ENCODE measurements around the gene DYRK1A.
"Not testable (repeated sequence)": the region's sequence is repeated elsewhere in the genome, so short reads cannot be mapped to it uniquely, and the experiment has no call there.

The DYRK1A gene

GRCh38 chr21:37324558-37324957 is 42.0 kb upstream of the DYRK1A start:
- Histone ChIP-seq H3K9me3 (replicated peaks; ENCODE audit: insufficient read depth, low read length) (no peaks in the 10 kb centered on the region), H3K4me2 (ENCODE audit: low read depth, low read length) (no peak overlapping the region), H3K9me2 (replicated peaks; ENCODE audit: insufficient read depth, low read length) (no peaks in the 10 kb centered on the region), H3F3A (ENCODE audit: insufficient read depth, low read length) (no peaks in the 10 kb centered on the region), H3K27ac (ENCODE audit: low read length) (no peak overlapping the region), H2AFZ (ENCODE audit: low read length) (no peak overlapping the region), H3K27me3 (replicated peaks; ENCODE audit: insufficient read depth, low read length) (no peaks in the 10 kb centered on the region), H3K4me3 (ENCODE audit: low read length) (no peak overlapping the region), H3K4me1 (ENCODE audit: low read length) (no peaks in the 10 kb centered on the region), H3K79me2 (ENCODE audit: low read length) (no peaks in the 10 kb centered on the region), H4K20me1 (ENCODE audit: insufficient read depth, low read length) (no peaks in the 10 kb centered on the region), H3K36me3 (replicated peaks; ENCODE audit: insufficient read depth, low read length) (no peaks in the 10 kb centered on the region), H3K9ac (ENCODE audit: low read length) (no peak overlapping the region)
- no peak for DNase-seq
- TF ChIP-seq CTCF (IDR thresholded peaks at IDR 0.05; ENCODE audit: low read length) = no peak
- TF ChIP-seq EZH2phosphoT487 (IDR thresholded peaks at IDR 0.05; ENCODE audit: low read length) = no peak
- no peak for TF ChIP-seq EZH2 (optimal IDR thresholded peaks at IDR 0.05; ENCODE audit: low read depth, low read length)

GRCh38 chr21:37328147-37328546 is 38.4 kb upstream of the DYRK1A start:
- H3K36me3 ChIP-seq (replicated peaks; ENCODE audit: insufficient read depth, low read length); H3K4me1 ChIP-seq (ENCODE audit: low read length); H2AFZ ChIP-seq (ENCODE audit: low read length); H3K9me2 ChIP-seq (replicated peaks; ENCODE audit: insufficient read depth, low read length); DNase-seq; H3K9ac ChIP-seq (ENCODE audit: low read length); H3K9me3 ChIP-seq (replicated peaks; ENCODE audit: insufficient read depth, low read length); H4K20me1 ChIP-seq (ENCODE audit: insufficient read depth, low read length); H3K79me2 ChIP-seq (ENCODE audit: low read length); H3K27me3 ChIP-seq (replicated peaks; ENCODE audit: insufficient read depth, low read length); H3K4me3 ChIP-seq (ENCODE audit: low read length); H3F3A ChIP-seq (ENCODE audit: insufficient read depth, low read length); H3K4me2 ChIP-seq (ENCODE audit: low read depth, low read length); H3K27ac ChIP-seq (ENCODE audit: low read length): not testable (repeated sequence)

GRCh38 chr21:37331411-37331810 is 35.2 kb upstream of the DYRK1A start:
- no peaks in the 10 kb centered on the region for H3K36me3 ChIP-seq (replicated peaks; ENCODE audit: insufficient read depth, low read length)
- TF ChIP-seq EZH2phosphoT487 (IDR thresholded peaks at IDR 0.05; ENCODE audit: low read length) = no peak
- TF ChIP-seq CTCF (IDR thresholded peaks at IDR 0.05; ENCODE audit: low read length) = no peak
- TF ChIP-seq EZH2 (optimal IDR thresholded peaks at IDR 0.05; ENCODE audit: low read depth, low read length) = no peak
- no peaks in the 10 kb centered on the region for H3K79me2 ChIP-seq (ENCODE audit: low read length)
- DNase-seq = no peak
- H4K20me1 ChIP-seq (ENCODE audit: insufficient read depth, low read length) = no peaks in the 10 kb centered on the region
- H2AFZ ChIP-seq (ENCODE audit: low read length) = no peak overlapping the region
- no peak overlapping the region for H3K9ac ChIP-seq (ENCODE audit: low read length)
- H3F3A ChIP-seq (ENCODE audit: insufficient read depth, low read length) = no peaks in the 10 kb centered on the region
- H3K4me3 ChIP-seq (ENCODE audit: low read length) = no peak overlapping the region
- H3K27ac ChIP-seq (ENCODE audit: low read length) = no peak overlapping the region
- no peaks in the 10 kb centered on the region for H3K4me1 ChIP-seq (ENCODE audit: low read length)
- no peaks in the 10 kb centered on the region for H3K27me3 ChIP-seq (replicated peaks; ENCODE audit: insufficient read depth, low read length)
- H3K9me3 ChIP-seq (replicated peaks; ENCODE audit: insufficient read depth, low read length) = no peaks in the 10 kb centered on the region
- no peaks in the 10 kb centered on the region for H3K9me2 ChIP-seq (replicated peaks; ENCODE audit: insufficient read depth, low read length)
- no peak overlapping the region for H3K4me2 ChIP-seq (ENCODE audit: low read depth, low read length)

GRCh38 chr21:37335053-37335452 is 31.5 kb upstream of the DYRK1A start:
- H2AFZ ChIP-seq (ENCODE audit: low read length) = no peak overlapping the region
- no peaks in the 10 kb centered on the region for H3K9me3 ChIP-seq (replicated peaks; ENCODE audit: insufficient read depth, low read length)
- TF ChIP-seq EZH2 (optimal IDR thresholded peaks at IDR 0.05; ENCODE audit: low read depth, low read length) = no peak
- TF ChIP-seq CTCF (IDR thresholded peaks at IDR 0.05; ENCODE audit: low read length) = no peak
- H3K36me3 ChIP-seq (replicated peaks; ENCODE audit: insufficient read depth, low read length) = no peaks in the 10 kb centered on the region
- H3K79me2 ChIP-seq (ENCODE audit: low read length) = no peaks in the 10 kb centered on the region
- no peak overlapping the region for H3K4me3 ChIP-seq (ENCODE audit: low read length)
- no peaks in the 10 kb centered on the region for H3K9me2 ChIP-seq (replicated peaks; ENCODE audit: insufficient read depth, low read length)
- H3K27ac ChIP-seq (ENCODE audit: low read length) = no peak overlapping the region
- H3K27me3 ChIP-seq (replicated peaks; ENCODE audit: insufficient read depth, low read length) = no peaks in the 10 kb centered on the region
- no peaks in the 10 kb centered on the region for H4K20me1 ChIP-seq (ENCODE audit: insufficient read depth, low read length)
- DNase-seq = no peak
- no peak overlapping the region for H3K4me2 ChIP-seq (ENCODE audit: low read depth, low read length)
- no peaks in the 10 kb centered on the region for H3K4me1 ChIP-seq (ENCODE audit: low read length)
- no peaks in the 10 kb centered on the region for H3F3A ChIP-seq (ENCODE audit: insufficient read depth, low read length)
- H3K9ac ChIP-seq (ENCODE audit: low read length) = no peak overlapping the region

Measured in MM.1S (cell line).